Lung (tissue), 12 donors: Measurements from ENCODE around the gene MSRB3. TPM values are rescaled to one million over a fixed set of nuclear protein-coding genes. Genes with fewer than 3 reads are reported as not detected.

Experiments used
- ATAC-seq: fragments of 200-7000 bp; cut with Tn5 transposase; one replicate; pipeline ENCODE4 v1.9.1; 2020; ENCODE audit warnings: moderate number of reproducible peaks; ENCODE audit not compliant: insufficient read depth, low FRiP score
- DNase-seq, 3 donors: peaks; one replicate each; pipeline ENCODE4 v3.0.0-alpha.2; 2013 to 2017
- H3K27ac ChIP-seq, 2 donors: one replicate each; pipeline ENCODE4 v1.5.1; 2013; ENCODE audit warnings: mild to moderate bottlenecking in 2 of 2, moderate library complexity in 2 of 2, control low read depth in 1 of 2, inconsistent platforms in 1 of 2, low read depth in 1 of 2, low read length in 1 of 2
- H3K27me3 ChIP-seq, 3 donors: one replicate each; pipeline ENCODE4 v1.5.1; 2013; ENCODE audit warnings: low read length in 2 of 3; ENCODE audit not compliant: control insufficient read depth in 3 of 3, insufficient read depth in 3 of 3
- H3K36me3 ChIP-seq, 4 donors: one replicate each; pipeline ENCODE4 v1.5.1; 2013; ENCODE audit warnings: low read length in 4 of 4, mild to moderate bottlenecking in 1 of 4, moderate library complexity in 1 of 4; ENCODE audit not compliant: control insufficient read depth in 4 of 4, insufficient read depth in 4 of 4
- H3K4me1 ChIP-seq, 5 donors: one replicate each; pipeline ENCODE4 v1.5.1; 2013; ENCODE audit warnings: low read length in 5 of 5, mild to moderate bottlenecking in 2 of 5, moderate library complexity in 1 of 5; ENCODE audit not compliant: control insufficient read depth in 5 of 5, insufficient read depth in 5 of 5
- H3K4me3 ChIP-seq: one replicate; pipeline ENCODE4 v1.5.1; 2013; ENCODE audit warnings: mild to moderate bottlenecking, control low read depth, moderate library complexity
- H3K9ac ChIP-seq, 2 donors: one replicate each; pipeline ENCODE4 v1.5.1; 2013; ENCODE audit warnings: low read length in 2 of 2, control low read depth in 1 of 2; ENCODE audit not compliant: insufficient read depth in 1 of 2
- H3K9me3 ChIP-seq, 4 donors: one replicate each; pipeline ENCODE4 v1.5.1; 2013; ENCODE audit warnings: low read length in 3 of 4, mild to moderate bottlenecking in 1 of 4, moderate library complexity in 1 of 4; ENCODE audit not compliant: control insufficient read depth in 4 of 4, insufficient read depth in 3 of 4
- WGBS, 2 donors: extraction: QIAGEN DNeasy Blood & Tissue Kit; methylation state at CpG; one replicate each; pipeline ENCODE4 v1.1.7; 2013; 5-methylcytosine and 5-hydroxymethylcytosine counted together
- polyA plus RNA-seq, 2 donors: library from polyadenylated mRNA; stranded (reverse); fragments of 200-250 nt; gene quantifications; one replicate each; pipeline ENCODE4 v1.2.1, GENCODE V29; 2013
- total RNA-seq, 2 donors: library from RNA; depleted of rRNA in 1 of 2; stranded (reverse); fragments of >200 nt in 1 of 2; gene quantifications; one replicate each; pipeline ENCODE4 v1.2.1, GENCODE V29; 2014 to 2021
- TF ChIP-seq, protein P1 (sequence below): IDR thresholded peaks from 2 replicates; pipeline ENCODE4 v1.5.1; 2012; ENCODE audit warnings: mild to moderate bottlenecking; ENCODE audit errors: control extremely low read depth, extremely low read depth
- donor health status: control.
- donor health status: control.
- donor health status: Bipolar disorder and iron deficiency.
- donor health status: healthy.
- donor health status: DM: yes; HTN: yes; CAD: no.

MSRB3 gene
- total and polyA plus RNA-seq, 4 donors: 11.5 to 41.5 (median 28.3) TPM

DNA sequence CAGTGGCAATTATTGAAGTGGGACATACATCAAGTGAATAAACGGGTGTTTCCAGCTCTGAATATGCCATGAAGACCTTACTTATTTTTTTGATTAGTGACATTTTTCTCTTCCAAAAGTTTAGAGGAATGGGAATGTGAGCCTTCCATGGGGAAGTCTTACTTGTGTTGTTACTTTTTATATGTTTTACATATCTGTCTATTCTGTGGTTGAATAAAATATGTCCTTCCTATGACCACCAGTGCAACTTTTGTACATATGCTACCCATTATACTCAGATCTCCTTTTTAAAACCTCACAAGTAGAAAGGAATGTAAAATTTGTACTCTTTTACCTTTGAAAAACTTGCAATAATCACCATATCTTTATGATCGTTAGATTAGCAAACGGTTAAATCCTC lies 132.7 kb downstream of the MSRB3 start:
- 81 to 91% methylated on average over 3 of the region's 3 CpGs for WGBS, 2 donors
- Histone ChIP-seq H3K4me3 (no peak overlapping the region), H3K27ac (no peak overlapping the region), H3K4me1 (peaks cover 0 to 5% (median 0%) of the 10 kb centered on the region in 5 donors), H3K36me3 (peaks cover 0 to 5% (median 0%) of the 10 kb centered on the region in 4 donors), H3K27me3 (no peaks in the 10 kb centered on the region), H3K9me3 (no peaks in the 10 kb centered on the region), H3K9ac (no peak overlapping the region)
- DNase-seq (no peak), ATAC-seq (no peak)
- TF ChIP-seq, protein P1, sequence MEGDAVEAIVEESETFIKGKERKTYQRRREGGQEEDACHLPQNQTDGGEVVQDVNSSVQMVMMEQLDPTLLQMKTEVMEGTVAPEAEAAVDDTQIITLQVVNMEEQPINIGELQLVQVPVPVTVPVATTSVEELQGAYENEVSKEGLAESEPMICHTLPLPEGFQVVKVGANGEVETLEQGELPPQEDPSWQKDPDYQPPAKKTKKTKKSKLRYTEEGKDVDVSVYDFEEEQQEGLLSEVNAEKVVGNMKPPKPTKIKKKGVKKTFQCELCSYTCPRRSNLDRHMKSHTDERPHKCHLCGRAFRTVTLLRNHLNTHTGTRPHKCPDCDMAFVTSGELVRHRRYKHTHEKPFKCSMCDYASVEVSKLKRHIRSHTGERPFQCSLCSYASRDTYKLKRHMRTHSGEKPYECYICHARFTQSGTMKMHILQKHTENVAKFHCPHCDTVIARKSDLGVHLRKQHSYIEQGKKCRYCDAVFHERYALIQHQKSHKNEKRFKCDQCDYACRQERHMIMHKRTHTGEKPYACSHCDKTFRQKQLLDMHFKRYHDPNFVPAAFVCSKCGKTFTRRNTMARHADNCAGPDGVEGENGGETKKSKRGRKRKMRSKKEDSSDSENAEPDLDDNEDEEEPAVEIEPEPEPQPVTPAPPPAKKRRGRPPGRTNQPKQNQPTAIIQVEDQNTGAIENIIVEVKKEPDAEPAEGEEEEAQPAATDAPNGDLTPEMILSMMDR: no peak

DNA sequence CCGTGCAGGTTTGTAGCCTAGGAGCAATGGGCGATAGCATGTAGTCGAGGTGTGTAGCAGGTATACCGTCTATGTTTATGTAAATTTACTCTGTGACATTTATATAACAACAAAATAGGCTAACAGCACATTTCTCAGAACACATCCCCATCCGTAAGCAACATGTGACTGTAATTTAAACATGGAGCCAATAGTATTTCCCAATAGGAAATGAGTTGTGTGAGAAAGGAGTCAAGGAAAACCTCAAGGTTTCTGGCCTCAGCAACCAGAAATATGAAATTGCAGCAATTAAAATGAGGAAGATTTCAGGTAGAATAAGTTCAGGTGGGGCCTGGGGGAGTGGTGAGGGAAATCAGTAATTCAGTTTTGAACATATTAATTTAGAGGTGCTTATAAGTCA lies 136.0 kb downstream of the MSRB3 start:
- DNase-seq (no peak), ATAC-seq (no peak)
- Histone ChIP-seq H3K27ac (no peak overlapping the region), H3K9me3 (peaks cover 0 to 3% (median 0%) of the 10 kb centered on the region in 4 donors), H3K4me3 (no peak overlapping the region), H3K36me3 (peaks cover 0 to 6% (median 3%) of the 10 kb centered on the region in 4 donors), H3K4me1 (peaks cover 0 to 5% (median 0%) of the 10 kb centered on the region in 5 donors), H3K9ac (no peak overlapping the region), H3K27me3 (no peaks in the 10 kb centered on the region)
- TF ChIP-seq, protein P1: no peak
- 85 to 86% methylated on average over 5 of the region's 5 CpGs for WGBS, 2 donors

DNA sequence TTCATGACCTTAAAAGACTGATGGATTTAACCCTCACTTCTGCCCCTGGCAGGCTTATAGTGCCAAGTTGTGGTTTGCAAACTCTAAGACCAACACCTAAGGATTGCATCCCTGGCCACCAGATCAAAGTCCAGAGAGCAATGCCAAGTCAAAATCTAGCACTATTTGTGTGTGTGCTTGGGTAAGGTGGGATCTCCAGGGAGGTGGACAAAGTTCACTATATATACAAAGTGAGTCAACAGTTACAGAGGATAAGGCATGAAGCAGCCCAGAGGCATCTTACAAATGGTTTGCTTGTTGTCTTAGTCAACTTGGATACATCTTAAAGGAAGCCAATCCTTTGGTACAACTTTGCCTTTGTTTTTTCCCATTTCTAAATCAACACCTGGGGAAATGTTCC lies 137.3 kb downstream of the MSRB3 start:
- no peak overlapping the region for H3K9ac ChIP-seq
- DNase-seq: no peak

More for the DNA sequence above, 137.3 kb downstream of the MSRB3 start:
- no peaks in the 10 kb centered on the region for H3K27me3 ChIP-seq
- TF ChIP-seq, protein P1: no peak
- peaks cover 0 to 6% (median 3%) of the 10 kb centered on the region in 4 donors for H3K36me3 ChIP-seq
- H3K4me3 ChIP-seq: no peak overlapping the region
- no peak overlapping the region for H3K27ac ChIP-seq
- H3K4me1 ChIP-seq: peaks cover 0 to 2% (median 0%) of the 10 kb centered on the region in 5 donors
- H3K9me3 ChIP-seq: peaks cover 0 to 7% (median under 1%) of the 10 kb centered on the region in 4 donors
- no peak for ATAC-seq
